Measurements from ENCODE around the gene ABCA13. TPM values are rescaled to one million over a fixed set of nuclear protein-coding genes. Genes with fewer than 3 reads are reported as not detected.

Gene ABCA13
- total RNA-seq, 1 experiment from 2014 or later: not detected

- TF ChIP-seq ZFX (IDR thresholded peaks at IDR 0.05) (no peak), SP1 (IDR thresholded peaks at IDR 0.05; ENCODE audit: low read depth) (no peak), SRF (IDR thresholded peaks at IDR 0.05; ENCODE audit: low read depth) (no peak), CEBPB (IDR thresholded peaks at IDR 0.05; ENCODE audit: low read depth) (no peak), ATF3 (IDR thresholded peaks at IDR 0.05) (no peak), MAX (IDR thresholded peaks at IDR 0.05) (no peak)
- BruUV-seq (replicated peaks): no TSS peak
- ATAC-seq (no peak), DNase-seq (ENCODE audit: low read depth, low spot score) (no peak)
- Histone ChIP-seq H3K4me2 (ENCODE audit: low read length) (no peak overlapping the region), H3K27ac (ENCODE audit: low read depth, low read length) (no peak overlapping the region), H2AFZ (ENCODE audit: low read depth, low read length, poor library complexity, severe bottlenecking) (no peak overlapping the region), H3K27me3 (ENCODE audit: insufficient read depth, low read length) (no peaks in the 10 kb centered on the region), H3K4me1 (ENCODE audit: control insufficient read depth in 1 of 2, insufficient read depth in 2 of 2, low read length in 2 of 2) (no peaks in the 10 kb centered on the region), H3K9me3 (ENCODE audit: control insufficient read depth in 1 of 2, insufficient read depth in 1 of 2, low read depth in 1 of 2, low read length in 2 of 2) (no peaks in the 10 kb centered on the region), H3K79me2 (ENCODE audit: insufficient read depth, low read length) (no peaks in the 10 kb centered on the region), H3K4me3 (replicated peaks in 1 of 2; ENCODE audit: low read depth in 1 of 2, low read length in 2 of 2) (no peak overlapping the region), H3K9ac (ENCODE audit: low read length) (no peak overlapping the region), H3K36me3 (ENCODE audit: control insufficient read depth in 1 of 2, insufficient read depth in 2 of 2, low read length in 2 of 2) (no peaks in the 10 kb centered on the region), H4K20me1 (ENCODE audit: insufficient read depth) (no peaks in the 10 kb centered on the region), H3K9me2 (ENCODE audit: insufficient read depth) (no peaks in the 10 kb centered on the region)
- intact Hi-C loops (cut with micrococcal nuclease): no loop called here
- ChIA-PET CTCF (no interaction called here), RAD21 (ENCODE audit: low non-redundant PET in 1 of 2, low total read pairs in 2 of 2, uncharacterized antibody in 2 of 2, unreplicated experiment in 2 of 2) (no interaction called here), POLR2A (no interaction called here)
Measured at GRCh38 chr7:48209004-48209600, 37.8 kb downstream of the ABCA13 start.

GRCh38 chr7:48213226-48213625 lies 42.0 kb downstream of the ABCA13 start:
- intact Hi-C loops (cut with micrococcal nuclease): no loop called here
- H3K9ac ChIP-seq (ENCODE audit: low read length): no peak overlapping the region
- ChIA-PET CTCF (no interaction called here), POLR2A (no interaction called here), RAD21 (ENCODE audit: low non-redundant PET in 1 of 2, low total read pairs in 2 of 2, uncharacterized antibody in 2 of 2, unreplicated experiment in 2 of 2) (no interaction called here)
- BruUV-seq (replicated peaks): no TSS peak
- H3K36me3 ChIP-seq (ENCODE audit: control insufficient read depth in 1 of 2, insufficient read depth in 2 of 2, low read length in 2 of 2): no peaks in the 10 kb centered on the region
- peaks cover 8% of the 10 kb centered on the region; the same call in 1 of the 2 replicates for H3K27me3 ChIP-seq (ENCODE audit: insufficient read depth, low read length)
- H3K27ac ChIP-seq (ENCODE audit: low read depth, low read length): no peak overlapping the region
- no peak for TF ChIP-seq ZBTB33 (IDR thresholded peaks at IDR 0.05; ENCODE audit: extremely low read depth, insufficient replicate concordance, low read length)
- TF ChIP-seq YY1 (IDR thresholded peaks at IDR 0.05; ENCODE audit: extremely low read depth, insufficient replicate concordance, low read depth, low read length): no peak
- no peak for TF ChIP-seq POLR2A (IDR thresholded peaks at IDR 0.05; ENCODE audit: borderline replicate concordance, extremely low read depth, insufficient read depth, insufficient read length)
- no peak for TF ChIP-seq SIN3A (IDR thresholded peaks at IDR 0.05; ENCODE audit: low read depth)
- no peak for TF ChIP-seq TCF7L2 (IDR thresholded peaks at IDR 0.05; ENCODE audit: borderline replicate concordance, extremely low read depth, insufficient read depth, insufficient read length)
- TF ChIP-seq SRF (IDR thresholded peaks at IDR 0.05; ENCODE audit: low read depth): no peak
- TF ChIP-seq SP1 (IDR thresholded peaks at IDR 0.05; ENCODE audit: low read depth): no peak
- no peak for TF ChIP-seq FOSL1 (IDR thresholded peaks at IDR 0.05; ENCODE audit: low read depth)
- TF ChIP-seq JUND (IDR thresholded peaks at IDR 0.05): no peak
- TF ChIP-seq EZH2 (IDR thresholded peaks at IDR 0.05): no peak
- no peak for TF ChIP-seq CBX3 (IDR thresholded peaks at IDR 0.05; ENCODE audit: low read depth)
- TF ChIP-seq ZFX (IDR thresholded peaks at IDR 0.05): no peak
- no peak for TF ChIP-seq MAX (IDR thresholded peaks at IDR 0.05)
- no peaks in the 10 kb centered on the region for H3K79me2 ChIP-seq (ENCODE audit: insufficient read depth, low read length)
- H4K20me1 ChIP-seq (ENCODE audit: insufficient read depth): no peaks in the 10 kb centered on the region
- no peaks in the 10 kb centered on the region for H3K9me3 ChIP-seq (ENCODE audit: control insufficient read depth in 1 of 2, insufficient read depth in 1 of 2, low read depth in 1 of 2, low read length in 2 of 2)
- no peak overlapping the region for H3K4me2 ChIP-seq (ENCODE audit: low read length)
- DNase-seq (ENCODE audit: low read depth, low spot score): no peak
- no peak overlapping the region for H2AFZ ChIP-seq (ENCODE audit: low read depth, low read length, poor library complexity, severe bottlenecking)
- no peaks in the 10 kb centered on the region for H3K4me1 ChIP-seq (ENCODE audit: control insufficient read depth in 1 of 2, insufficient read depth in 2 of 2, low read length in 2 of 2)
- no peak for ATAC-seq
- H3K4me3 ChIP-seq (replicated peaks in 1 of 2; ENCODE audit: low read depth in 1 of 2, low read length in 2 of 2): no peak overlapping the region
- no peaks in the 10 kb centered on the region for H3K9me2 ChIP-seq (ENCODE audit: insufficient read depth)
